Stimulated activated naive CD4-positive, alpha-beta T cell (primary cell): ENCODE measurements around the gene CAMTA2.
"Not testable (repeated sequence)": the region's sequence is repeated elsewhere in the genome, so short reads cannot be mapped to it uniquely, and the experiment has no call there.

ENCODE experiments used
- DNase-seq, 6 experiments: peaks; one replicate each; lab custom pipeline; 2025; lab: John Stamatoyannopoulos, UW

The CAMTA2 gene

GRCh38 chr17:4931963-4932362, 55.5 kb downstream of the CAMTA2 start, which contains the start of gene GP1BA:
Gene GP1BA, plus strand, starts transcription at chr17:4932277. Its CDS starts 328 bp downstream, at chr17:4932605.
- no peak for DNase-seq

DNA sequence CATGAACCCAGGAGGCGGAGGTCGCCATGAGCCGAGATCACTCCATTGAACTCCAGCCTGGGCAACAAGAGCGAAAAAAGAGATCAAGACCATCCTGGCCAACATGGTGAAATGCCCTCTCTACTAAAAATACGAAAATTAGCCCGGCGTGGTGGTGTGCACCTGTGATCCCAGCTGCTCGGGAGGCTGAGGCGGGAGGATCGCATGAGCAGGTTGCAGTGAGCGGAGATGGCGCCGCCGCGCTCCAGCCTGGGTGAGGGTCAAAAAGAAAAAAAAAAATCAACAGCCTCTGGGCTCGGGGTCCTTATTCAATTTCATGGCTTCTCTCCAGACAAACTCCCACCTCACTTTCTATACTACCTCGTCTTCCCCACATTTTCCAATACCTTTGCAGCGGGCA, 58.6 kb downstream of the CAMTA2 start:
- no peak for DNase-seq

- DNase-seq, result not testable (repeated sequence)
Measured at GRCh38 chr17:4926577-4927335, 60.7 kb downstream of the CAMTA2 start.

DNA sequence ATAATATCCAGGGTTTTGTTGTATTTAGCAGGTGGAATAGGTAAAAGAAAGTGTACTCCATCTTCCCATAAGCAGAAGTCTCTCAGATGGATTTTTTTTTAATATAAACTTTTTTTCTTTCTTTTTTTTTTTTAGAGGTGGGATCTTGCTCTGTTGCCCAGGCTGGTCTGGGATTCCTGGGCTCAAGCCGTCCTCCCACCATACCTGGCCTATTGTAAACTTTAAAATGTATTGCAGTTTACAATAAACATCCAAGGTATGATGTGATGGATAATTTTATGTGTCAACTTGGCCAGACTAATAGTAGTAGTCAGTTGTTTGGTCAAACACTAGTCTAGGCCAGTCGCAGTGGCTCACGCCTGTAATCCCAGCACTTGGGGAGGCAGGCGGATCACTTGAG, 66.2 kb downstream of the CAMTA2 start:
- DNase-seq, result no peak

GRCh38 chr17:4920351-4921048, 67.0 kb downstream of the CAMTA2 start:
- DNase-seq, result no peak

- no peak for DNase-seq
Measured at GRCh38 chr17:4919511-4920047, 67.9 kb downstream of the CAMTA2 start.
